ENCODE data around the gene MAPT. TPM values are rescaled to one million over a fixed set of nuclear protein-coding genes. Genes with fewer than 3 reads are reported as not detected.

MAPT gene
- total RNA-seq, 3 donors from 2014 or later (not counting 1 experiment from before 2014, with no cell fraction given): 0.14 to 1.3 (median 0.58) TPM

DNA sequence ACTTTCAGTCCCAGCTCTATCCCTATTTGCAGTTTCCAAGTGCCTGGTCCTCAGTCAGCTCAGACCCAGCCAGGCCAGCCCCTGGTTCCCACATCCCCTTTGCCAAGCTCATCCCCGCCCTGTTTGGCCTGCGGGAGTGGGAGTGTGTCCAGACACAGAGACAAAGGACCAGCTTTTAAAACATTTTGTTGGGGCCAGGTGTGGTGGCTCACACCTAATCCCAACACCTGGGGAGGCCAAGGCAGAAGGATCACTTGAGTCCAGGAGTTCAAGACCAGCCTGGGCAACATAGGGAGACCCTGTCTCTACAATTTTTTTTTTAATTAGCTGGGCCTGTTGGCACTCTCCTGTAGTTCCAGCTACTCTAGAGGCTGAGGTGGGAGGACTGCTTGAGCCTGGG lies 106.4 kb downstream of the MAPT start:
- Histone ChIP-seq H3K4me3 (ENCODE audit: low read length) (no peak overlapping the region), H3K27me3 (ENCODE audit: control insufficient read depth, insufficient read depth, low read length) (no peaks in the 10 kb centered on the region), H3K9me3 (ENCODE audit: control insufficient read depth, insufficient read depth, low read length) (no peaks in the 10 kb centered on the region), H3K4me1 (ENCODE audit: control insufficient read depth, insufficient read depth, low read length) (peaks cover 7% of the 10 kb centered on the region), H3K36me3 (ENCODE audit: control insufficient read depth, insufficient read depth, low read length) (no peaks in the 10 kb centered on the region), H3K27ac (ENCODE audit: low read length) (no peak overlapping the region)
- intact Hi-C loops (cut with micrococcal nuclease): loop anchor here (10.0 kb wide), 1 partner anchor 284 kb away; no protein-coding TSS in a partner anchor
- H3K27me3 Mint-ChIP-seq (ENCODE audit: low read depth in 2 of 2): no peaks in the 10 kb centered on the region
- ATAC-seq (no peak), DNase-seq (no peak)
- TF ChIP-seq CTCF (IDR thresholded peaks at IDR 0.05): no peak
- H3K36me3 Mint-ChIP-seq: no peaks in the 10 kb centered on the region
- no peak overlapping the region for H3K4me3 Mint-ChIP-seq
- no peaks in the 10 kb centered on the region for H3K9me3 Mint-ChIP-seq
- peaks cover 6 to 16% of the 10 kb centered on the region in 2 donors for H3K4me1 Mint-ChIP-seq
- WGBS (ENCODE audit: insufficient coverage): 91% methylated on average over 2 of the region's 2 CpGs
- no peak overlapping the region for H3K27ac Mint-ChIP-seq

DNA sequence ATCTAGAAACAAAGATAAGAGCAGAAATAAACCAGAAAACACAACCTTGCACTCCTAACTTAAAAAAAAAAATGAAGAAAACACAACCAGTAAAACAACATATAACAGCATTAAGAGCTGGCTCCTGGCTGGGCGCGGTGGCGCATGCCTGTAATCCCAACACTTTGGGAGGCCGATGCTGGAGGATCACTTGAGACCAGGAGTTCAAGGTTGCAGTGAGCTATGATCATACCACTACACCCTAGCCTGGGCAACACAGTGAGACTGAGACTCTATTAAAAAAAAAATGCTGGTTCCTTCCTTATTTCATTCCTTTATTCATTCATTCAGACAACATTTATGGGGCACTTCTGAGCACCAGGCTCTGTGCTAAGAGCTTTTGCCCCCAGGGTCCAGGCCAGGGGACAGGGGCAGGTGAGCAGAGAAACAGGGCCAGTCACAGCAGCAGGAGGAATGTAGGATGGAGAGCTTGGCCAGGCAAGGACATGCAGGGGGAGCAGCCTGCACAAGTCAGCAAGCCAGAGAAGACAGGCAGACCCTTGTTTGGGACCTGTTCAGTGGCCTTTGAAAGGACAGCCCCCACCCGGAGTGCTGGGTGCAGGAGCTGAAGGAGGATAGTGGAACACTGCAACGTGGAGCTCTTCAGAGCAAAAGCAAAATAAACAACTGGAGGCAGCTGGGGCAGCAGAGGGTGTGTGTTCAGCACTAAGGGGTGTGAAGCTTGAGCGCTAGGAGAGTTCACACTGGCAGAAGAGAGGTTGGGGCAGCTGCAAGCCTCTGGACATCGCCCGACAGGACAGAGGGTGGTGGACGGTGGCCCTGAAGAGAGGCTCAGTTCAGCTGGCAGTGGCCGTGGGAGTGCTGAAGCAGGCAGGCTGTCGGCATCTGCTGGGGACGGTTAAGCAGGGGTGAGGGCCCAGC lies 107.3 kb downstream of the MAPT start:
- no peaks in the 10 kb centered on the region for H3K36me3 Mint-ChIP-seq
- H3K27me3 Mint-ChIP-seq (ENCODE audit: low read depth in 2 of 2): no peaks in the 10 kb centered on the region

DNA sequence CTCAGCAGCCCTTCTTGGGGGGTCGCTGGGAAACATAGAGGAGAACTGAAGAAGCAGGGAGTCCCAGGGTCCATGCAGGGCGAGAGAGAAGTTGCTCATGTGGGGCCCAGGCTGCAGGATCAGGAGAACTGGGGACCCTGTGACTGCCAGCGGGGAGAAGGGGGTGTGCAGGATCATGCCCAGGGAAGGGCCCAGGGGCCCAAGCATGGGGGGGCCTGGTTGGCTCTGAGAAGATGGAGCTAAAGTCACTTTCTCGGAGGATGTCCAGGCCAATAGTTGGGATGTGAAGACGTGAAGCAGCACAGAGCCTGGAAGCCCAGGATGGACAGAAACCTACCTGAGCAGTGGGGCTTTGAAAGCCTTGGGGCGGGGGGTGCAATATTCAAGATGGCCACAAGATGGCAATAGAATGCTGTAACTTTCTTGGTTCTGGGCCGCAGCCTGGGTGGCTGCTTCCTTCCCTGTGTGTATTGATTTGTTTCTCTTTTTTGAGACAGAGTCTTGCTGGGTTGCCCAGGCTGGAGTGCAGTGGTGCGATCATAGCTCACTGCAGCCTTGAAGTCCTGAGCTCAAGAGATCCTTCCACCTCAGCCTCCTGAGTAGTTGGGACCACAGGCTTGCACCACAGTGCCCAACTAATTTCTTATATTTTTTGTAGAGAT lies 108.1 kb downstream of the MAPT start:
- intact Hi-C loops (cut with micrococcal nuclease): loop anchor here (1.0 to 10.0 kb wide), 3 partner anchors 42 to 282 kb away; no protein-coding TSS in a partner anchor
- peak; percentile 72 to 85 for DNase-seq
- Histone ChIP-seq H3K4me1 (ENCODE audit: control insufficient read depth, insufficient read depth, low read length) (peaks cover 7% of the 10 kb centered on the region), H3K4me3 (ENCODE audit: low read length) (no peak overlapping the region), H3K27me3 (ENCODE audit: control insufficient read depth, insufficient read depth, low read length) (no peaks in the 10 kb centered on the region), H3K9me3 (ENCODE audit: control insufficient read depth, insufficient read depth, low read length) (no peaks in the 10 kb centered on the region), H3K27ac (ENCODE audit: low read length) (no peak overlapping the region), H3K36me3 (ENCODE audit: control insufficient read depth, insufficient read depth, low read length) (no peaks in the 10 kb centered on the region)
- Mint-ChIP-seq H3K36me3 (no peaks in the 10 kb centered on the region), H3K4me3 (no peak overlapping the region), H3K4me1 (peaks cover 6 to 16% of the 10 kb centered on the region in 2 donors), H3K9me3 (no peaks in the 10 kb centered on the region), H3K27me3 (ENCODE audit: low read depth in 2 of 2) (no peaks in the 10 kb centered on the region), H3K27ac (no peak overlapping the region)
- peak; percentile 89 for TF ChIP-seq CTCF (IDR thresholded peaks at IDR 0.05)
- 27% methylated on average over 8 of the region's 8 CpGs for WGBS (ENCODE audit: insufficient coverage)
- ATAC-seq: peak; percentile 92 to 99 (median 98)

More for the DNA sequence above, 107.3 kb downstream of the MAPT start:
- peaks cover 7% of the 10 kb centered on the region for H3K4me1 ChIP-seq (ENCODE audit: control insufficient read depth, insufficient read depth, low read length)
- no peak overlapping the region for H3K27ac ChIP-seq (ENCODE audit: low read length)
- no peak overlapping the region for H3K27ac Mint-ChIP-seq
- no peak for DNase-seq
- no peaks in the 10 kb centered on the region for H3K9me3 Mint-ChIP-seq
- ATAC-seq: no peak
- intact Hi-C loops (cut with micrococcal nuclease): loop anchor here (1.0 to 10.0 kb wide), 3 partner anchors 43 to 283 kb away; no protein-coding TSS in a partner anchor
- no peaks in the 10 kb centered on the region for H3K36me3 ChIP-seq (ENCODE audit: control insufficient read depth, insufficient read depth, low read length)
- no peak overlapping the region for H3K4me3 ChIP-seq (ENCODE audit: low read length)
- TF ChIP-seq CTCF (IDR thresholded peaks at IDR 0.05): no peak
- H3K9me3 ChIP-seq (ENCODE audit: control insufficient read depth, insufficient read depth, low read length): no peaks in the 10 kb centered on the region
- H3K4me1 Mint-ChIP-seq: peaks cover 6 to 16% of the 10 kb centered on the region in 2 donors
- no peak overlapping the region for H3K4me3 Mint-ChIP-seq
- 84% methylated on average over 13 of the region's 13 CpGs for WGBS (ENCODE audit: insufficient coverage)
- no peaks in the 10 kb centered on the region for H3K27me3 ChIP-seq (ENCODE audit: control insufficient read depth, insufficient read depth, low read length)

Data from natural killer cell (primary cell).